ENCODE data around the gene SNX8.
"Not testable (repeated sequence)": the region's sequence is repeated elsewhere in the genome, so short reads cannot be mapped to it uniquely, and the experiment has no call there.

Gene SNX8

GRCh38 chr7:2321020-2321419 lies 6.8 kb upstream of the SNX8 start:
- H3K4me1 ChIP-seq (ENCODE audit: low read depth, poor library complexity, severe bottlenecking), result no peaks in the 10 kb centered on the region
- TF ChIP-seq CTCF (conservative IDR thresholded peaks at IDR 0.05; ENCODE audit: low read depth, low read length), result no peak
- no peak overlapping the region for H3K4me3 ChIP-seq (IDR thresholded peaks at IDR 0.05; ENCODE audit: insufficient read depth, low read depth, low read length)
- no peak overlapping the region for H3K9ac ChIP-seq
- no peak overlapping the region for H3K4me2 ChIP-seq
- H4K20me1 ChIP-seq (ENCODE audit: insufficient read depth), result no peaks in the 10 kb centered on the region
- no peaks in the 10 kb centered on the region for H3K27me3 ChIP-seq (ENCODE audit: insufficient read depth, low read depth)
- no peaks in the 10 kb centered on the region for H3K36me3 ChIP-seq (ENCODE audit: insufficient read depth)
- H3K79me2 ChIP-seq (ENCODE audit: insufficient read depth, low read depth), result no peaks in the 10 kb centered on the region
- H3K27ac ChIP-seq, result no peak overlapping the region
- H2AFZ ChIP-seq (ENCODE audit: low read depth), result no peak overlapping the region

- no peak overlapping the region for H3K9ac ChIP-seq
- no peaks in the 10 kb centered on the region for H3K36me3 ChIP-seq (ENCODE audit: insufficient read depth)
- H3K27ac ChIP-seq, result no peak overlapping the region
- H3K4me1 ChIP-seq (ENCODE audit: low read depth, poor library complexity, severe bottlenecking), result peaks cover 7% of the 10 kb centered on the region
- H2AFZ ChIP-seq (ENCODE audit: low read depth), result no peak overlapping the region
- H3K27me3 ChIP-seq (ENCODE audit: insufficient read depth, low read depth), result no peaks in the 10 kb centered on the region
- H3K4me3 ChIP-seq (IDR thresholded peaks at IDR 0.05; ENCODE audit: insufficient read depth, low read depth, low read length), result no peak overlapping the region
- H3K79me2 ChIP-seq (ENCODE audit: insufficient read depth, low read depth), result peaks cover 7% of the 10 kb centered on the region; the same call in 1 of the 2 replicates
- TF ChIP-seq CTCF (conservative IDR thresholded peaks at IDR 0.05; ENCODE audit: low read depth, low read length), result no peak
- H4K20me1 ChIP-seq (ENCODE audit: insufficient read depth), result no peaks in the 10 kb centered on the region
- no peak overlapping the region for H3K4me2 ChIP-seq
Measured at GRCh38 chr7:2317556-2318293, 3.5 kb upstream of the SNX8 start.

- peaks cover 7% of the 10 kb centered on the region; the same call in 1 of the 2 replicates for H3K79me2 ChIP-seq (ENCODE audit: insufficient read depth, low read depth)
- H3K4me2 ChIP-seq, result no peak overlapping the region
- no peak for TF ChIP-seq CTCF (conservative IDR thresholded peaks at IDR 0.05; ENCODE audit: low read depth, low read length)
- H3K27me3 ChIP-seq (ENCODE audit: insufficient read depth, low read depth), result no peaks in the 10 kb centered on the region
- no peak overlapping the region for H3K9ac ChIP-seq
- H3K4me1 ChIP-seq (ENCODE audit: low read depth, poor library complexity, severe bottlenecking), result peaks cover 7% of the 10 kb centered on the region
- H3K4me3 ChIP-seq (IDR thresholded peaks at IDR 0.05; ENCODE audit: insufficient read depth, low read depth, low read length), result no peak overlapping the region
- no peak overlapping the region for H2AFZ ChIP-seq (ENCODE audit: low read depth)
- no peak overlapping the region for H3K27ac ChIP-seq
- H4K20me1 ChIP-seq (ENCODE audit: insufficient read depth), result no peaks in the 10 kb centered on the region
- no peaks in the 10 kb centered on the region for H3K36me3 ChIP-seq (ENCODE audit: insufficient read depth)
Measured at GRCh38 chr7:2316578-2316977, 2.3 kb upstream of the SNX8 start.

GRCh38 chr7:2315787-2316186 lies 1.5 kb upstream of the SNX8 start:
- Histone ChIP-seq H3K9ac (no peak overlapping the region), H3K4me3 (IDR thresholded peaks at IDR 0.05; ENCODE audit: insufficient read depth, low read depth, low read length) (no peak overlapping the region), H3K36me3 (ENCODE audit: insufficient read depth) (no peaks in the 10 kb centered on the region), H4K20me1 (ENCODE audit: insufficient read depth) (no peaks in the 10 kb centered on the region), H3K4me2 (no peak overlapping the region), H3K79me2 (ENCODE audit: insufficient read depth, low read depth) (peaks cover 15% of the 10 kb centered on the region; the same call in 1 of the 2 replicates), H2AFZ (ENCODE audit: low read depth) (no peak overlapping the region), H3K27ac (no peak overlapping the region), H3K4me1 (ENCODE audit: low read depth, poor library complexity, severe bottlenecking) (peaks cover 7% of the 10 kb centered on the region), H3K27me3 (ENCODE audit: insufficient read depth, low read depth) (no peaks in the 10 kb centered on the region)
- TF ChIP-seq CTCF (conservative IDR thresholded peaks at IDR 0.05; ENCODE audit: low read depth, low read length), result no peak

- H3K36me3 ChIP-seq (ENCODE audit: insufficient read depth); H3K27me3 ChIP-seq (ENCODE audit: insufficient read depth, low read depth); H4K20me1 ChIP-seq (ENCODE audit: insufficient read depth); H3K4me3 ChIP-seq (IDR thresholded peaks at IDR 0.05; ENCODE audit: insufficient read depth, low read depth, low read length); H3K9ac ChIP-seq; H3K4me1 ChIP-seq (ENCODE audit: low read depth, poor library complexity, severe bottlenecking); H3K27ac ChIP-seq: not testable (repeated sequence)
- Histone ChIP-seq H3K79me2 (ENCODE audit: insufficient read depth, low read depth) (peaks cover 18% of the 10 kb centered on the region; the same call in 1 of the 2 replicates), H2AFZ (ENCODE audit: low read depth) (peak overlapping the region; percentile 85), H3K4me2 (peak overlapping the region; percentile 76)
Measured at GRCh38 chr7:2314956-2315530, 802 bp upstream of the SNX8 start.

Measured in KMS-11 (cell line).